ACHN (cell line): ENCODE results near the gene TCEANC2.
A peak's percentile ranks its signal among the peaks of the same experiment; 100 is the strongest.
"Not testable (repeated sequence)": the region's sequence is repeated elsewhere in the genome, so short reads cannot be mapped to it uniquely, and the experiment has no call there.

Experiments used
- DNase-seq: peaks from one replicate; pipeline ENCODE4 v3.0.0-alpha.2; 2015
- in situ Hi-C: cut with HindIII; loops from 2 replicates; pipeline ENCODE4 v1.10.0; 2017; ENCODE audit warnings: low sequenced_read_pairs, low pct_ligation_motif_present, low pct_unique_long_range_greater_than_20kb

TCEANC2 gene

GRCh38 chr1:54019562-54020176 is 33.7 kb upstream of the TCEANC2 start:
- in situ Hi-C loops, DNase-seq: not testable (repeated sequence)

- in situ Hi-C loops, result no loop called here
- no peak for DNase-seq
Measured at GRCh38 chr1:54024358-54024757, 29.1 kb upstream of the TCEANC2 start.

- DNase-seq, result not testable (repeated sequence)
Measured at GRCh38 chr1:54024811-54025210, 28.6 kb upstream of the TCEANC2 start.

GRCh38 chr1:54027848-54028247 is 25.6 kb upstream of the TCEANC2 start:
- in situ Hi-C loops, result no loop called here
- DNase-seq, result no peak

More at GRCh38 chr1:54024811-54025210, 28.6 kb upstream of the TCEANC2 start:
- in situ Hi-C loops, result not testable (repeated sequence)

DNA sequence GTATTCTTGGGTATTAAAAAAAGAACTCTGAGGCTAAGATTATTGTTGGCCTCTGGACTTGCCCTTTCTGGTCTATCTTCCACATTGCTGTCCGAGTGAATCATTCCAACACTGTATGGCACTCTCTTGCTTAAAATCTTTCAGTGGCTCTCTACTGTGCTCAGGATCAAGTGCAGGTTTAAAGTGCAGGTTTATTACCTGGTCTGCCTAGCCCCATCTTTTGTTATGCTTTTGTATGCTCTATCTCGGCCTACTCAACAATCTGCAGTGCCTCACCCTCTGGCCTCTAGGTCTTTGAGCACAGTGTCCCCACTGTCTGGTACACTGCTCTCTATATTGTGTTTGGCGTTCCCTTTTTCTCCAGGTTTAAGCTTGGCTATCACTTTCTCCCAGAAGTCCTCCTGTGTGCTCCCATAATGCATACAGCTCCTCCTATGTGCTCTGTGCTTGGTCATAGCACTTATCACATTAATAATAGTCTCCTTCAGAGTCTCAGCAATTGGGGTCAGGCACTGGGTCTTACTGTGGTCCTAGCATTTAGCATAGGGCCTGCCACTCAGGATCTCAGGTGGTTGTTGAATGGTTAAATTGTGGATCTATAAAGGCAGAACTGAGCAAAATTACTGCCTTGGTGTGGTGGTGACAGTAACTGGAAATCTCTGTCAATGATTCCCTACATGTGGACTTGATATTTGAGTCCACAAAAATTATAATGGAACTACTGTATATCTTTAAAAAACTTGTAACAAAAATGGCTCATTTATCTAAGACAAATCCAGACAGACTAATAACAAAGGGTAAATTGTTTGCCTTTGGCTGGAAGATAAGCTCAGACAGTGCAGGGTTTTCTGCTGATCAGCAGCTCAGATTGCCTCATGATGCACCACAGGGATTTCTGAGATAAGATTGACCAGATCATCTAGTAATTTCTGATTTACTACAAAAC is 24.8 kb upstream of the TCEANC2 start:
- no peak for DNase-seq
- in situ Hi-C loops, result no loop called here

DNA sequence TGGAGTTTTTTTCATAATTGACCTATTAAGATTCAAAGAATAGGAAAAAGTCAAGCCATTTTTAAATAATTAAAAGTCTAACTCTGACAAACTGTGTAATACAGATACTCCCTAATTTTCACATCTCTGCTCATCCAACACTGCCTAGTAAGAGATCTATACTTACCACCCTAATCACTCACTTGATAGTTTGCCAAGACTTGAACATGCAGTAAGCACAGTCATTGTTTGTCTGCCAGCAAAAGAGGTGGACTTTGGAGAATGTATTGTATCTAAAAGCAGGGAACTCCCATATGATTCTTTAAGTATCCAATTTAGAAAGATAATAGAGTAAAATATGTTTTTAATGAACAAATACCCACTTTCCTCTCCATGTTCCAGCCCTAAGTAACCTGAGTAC is 15.9 kb upstream of the TCEANC2 start:
- in situ Hi-C loops, result no loop called here
- no peak for DNase-seq

DNA sequence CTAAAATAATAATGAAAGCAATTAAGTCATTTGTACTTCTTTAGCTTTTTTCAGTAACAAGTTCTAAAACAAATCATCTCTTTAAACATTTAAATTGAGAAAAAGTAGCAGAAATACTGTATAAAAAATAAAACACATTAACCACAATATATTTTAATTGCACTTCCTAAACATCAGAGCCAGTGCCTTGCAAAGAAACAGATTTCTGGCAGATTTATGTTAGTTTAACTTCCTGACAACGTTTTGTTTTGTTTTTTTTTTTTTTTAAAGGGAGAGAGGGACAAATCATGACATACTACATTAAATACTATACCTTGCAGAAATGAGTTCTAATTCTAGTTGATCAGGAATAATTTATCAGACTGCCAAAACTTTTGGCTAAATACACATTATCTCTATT is 11.6 kb upstream of the TCEANC2 start:
- DNase-seq, result no peak

DNA sequence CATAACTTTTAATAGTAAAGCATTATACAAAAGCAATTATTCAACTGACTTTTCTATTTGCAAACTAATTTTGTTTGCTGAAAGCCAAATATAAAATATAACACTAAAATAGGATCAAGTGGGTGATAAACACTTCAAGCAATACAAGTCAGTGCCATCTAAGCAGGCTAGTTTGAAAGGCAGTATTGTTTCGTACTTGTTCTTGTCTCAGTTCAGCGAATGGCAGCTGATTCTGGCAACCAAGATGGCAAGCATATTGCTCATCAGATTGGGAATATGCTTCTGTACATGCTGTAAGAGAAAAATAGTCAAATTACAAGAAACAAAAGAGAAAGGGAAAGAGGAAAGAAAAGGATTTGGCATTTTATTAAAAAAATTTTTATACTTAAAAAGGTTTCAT is 7.9 kb upstream of the TCEANC2 start:
- in situ Hi-C loops, result no loop called here

More for the DNA sequence above, 11.6 kb upstream of the TCEANC2 start:
- in situ Hi-C loops, result no loop called here

GRCh38 chr1:54046671-54047383 is 6.6 kb upstream of the TCEANC2 start:
- no peak for DNase-seq
- in situ Hi-C loops, result no loop called here

More for the DNA sequence above, 7.9 kb upstream of the TCEANC2 start:
- DNase-seq, result no peak

DNA sequence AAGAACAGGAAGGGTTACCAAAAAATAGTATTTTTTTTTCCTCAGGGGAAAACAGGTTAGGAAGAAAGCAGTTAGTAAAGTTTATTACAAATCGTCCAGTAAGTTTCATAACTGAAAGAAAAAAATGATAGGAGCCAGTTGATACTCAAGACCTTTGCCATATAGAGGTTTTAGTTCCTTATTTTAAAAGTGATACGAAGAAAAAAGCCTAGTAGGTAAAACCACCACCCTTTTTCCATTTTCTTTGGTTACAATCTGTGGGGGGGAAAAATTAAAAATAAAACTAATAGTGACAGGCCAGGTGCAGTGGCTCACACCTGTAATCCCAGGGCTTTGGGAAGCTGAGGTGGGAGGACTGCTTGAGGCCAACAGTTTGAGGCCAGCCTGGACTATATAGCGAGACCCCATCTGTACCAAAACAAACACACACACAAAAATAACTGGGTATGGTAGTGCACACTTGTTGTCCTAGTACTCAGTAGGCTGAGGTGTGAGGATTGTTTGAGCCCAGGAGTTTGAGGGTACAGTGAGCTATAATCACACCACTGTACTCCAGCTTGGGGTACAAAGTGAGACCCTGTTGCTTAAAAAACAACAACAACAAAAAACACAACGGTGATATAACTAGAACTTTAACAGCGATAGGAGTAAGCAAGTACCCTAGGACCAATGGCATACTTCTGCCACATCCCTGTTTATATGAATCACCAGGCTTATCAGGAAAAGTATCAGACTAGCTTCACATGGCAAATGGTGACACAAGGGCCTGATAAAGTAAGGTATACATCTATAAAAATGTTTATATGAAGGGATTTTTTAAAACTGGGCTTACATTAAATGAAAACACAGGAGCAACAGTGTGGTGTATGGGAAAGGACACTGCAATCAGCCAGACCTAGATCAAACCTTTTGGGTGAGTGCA is 5.8 kb upstream of the TCEANC2 start:
- DNase-seq, result no peak
- in situ Hi-C loops, result no loop called here

DNA sequence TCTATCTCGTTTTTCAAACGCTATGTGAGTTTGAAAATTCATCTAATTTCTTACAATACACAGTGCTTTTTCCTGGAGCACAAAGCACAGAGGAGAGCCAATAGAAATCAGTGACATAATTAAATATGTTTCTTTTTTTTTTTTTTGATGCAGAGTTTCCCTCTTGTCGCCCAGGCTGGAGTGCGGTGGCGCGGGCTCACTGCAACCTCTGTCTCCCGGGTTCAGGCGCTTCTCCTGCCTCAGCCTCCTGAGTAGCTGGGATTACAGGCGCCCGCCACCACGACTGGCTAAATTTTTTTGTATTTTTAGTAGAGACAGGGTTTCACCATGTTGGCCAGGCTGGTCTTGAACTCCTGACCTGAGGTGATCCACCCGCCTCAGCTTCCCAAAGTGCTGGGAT is 3.0 kb upstream of the TCEANC2 start:
- in situ Hi-C loops, result not testable (repeated sequence)

GRCh38 chr1:54051933-54052430 is 1.4 kb upstream of the TCEANC2 start:
- peak; percentile 5 for DNase-seq
- in situ Hi-C loops, result no loop called here

More for the DNA sequence above, 3.0 kb upstream of the TCEANC2 start:
- not testable (repeated sequence) for DNase-seq

GRCh38 chr1:54052431-54052933 is 926 bp upstream of the TCEANC2 start:
- in situ Hi-C loops, result no loop called here
- DNase-seq, result peak; percentile 50

- DNase-seq, result no peak
- in situ Hi-C loops, result no loop called here
Measured at GRCh38 chr1:54053745-54054437, 483 bp downstream of the TCEANC2 start.

DNA sequence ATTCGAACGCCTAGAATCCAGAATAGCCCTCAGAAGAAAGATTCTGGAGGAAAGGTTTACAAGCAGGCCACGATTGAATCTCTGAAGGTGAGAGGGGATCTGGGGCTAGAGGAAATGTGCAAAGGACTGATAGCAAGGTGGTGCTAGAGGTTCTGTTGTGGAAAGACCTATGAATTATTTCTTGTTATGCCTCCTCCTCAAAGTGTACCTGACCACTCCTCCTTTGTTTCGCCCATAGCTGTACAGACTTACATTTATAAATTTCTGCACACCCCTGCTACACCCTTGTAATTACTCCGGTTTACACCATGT is 986 bp downstream of the TCEANC2 start:
- in situ Hi-C loops, result no loop called here

DNA sequence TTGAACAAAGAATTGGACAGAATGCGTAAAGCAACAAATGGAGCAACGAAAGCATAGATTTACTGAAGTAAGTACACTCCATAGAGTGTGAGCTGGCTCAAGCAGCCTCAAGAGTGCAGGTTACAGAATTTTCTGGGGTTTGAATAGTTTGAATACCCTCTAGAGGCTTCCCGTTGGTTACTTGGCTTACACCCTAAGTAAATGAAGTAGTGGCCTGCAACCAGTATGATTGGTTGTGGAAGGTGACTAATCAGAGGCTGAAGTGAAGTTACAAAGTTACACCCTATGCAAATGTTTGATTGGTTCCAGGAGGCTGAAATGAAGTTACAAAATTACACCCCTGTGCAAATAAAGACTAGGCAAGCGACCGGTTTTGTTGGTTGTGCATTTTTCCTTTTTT is 10.9 kb downstream of the TCEANC2 start:
- in situ Hi-C loops, result no loop called here
- DNase-seq, result no peak

More for the DNA sequence above, 986 bp downstream of the TCEANC2 start:
- DNase-seq, result no peak

GRCh38 chr1:54069791-54070170 is 16.4 kb downstream of the TCEANC2 start:
- in situ Hi-C loops, result no loop called here
- no peak for DNase-seq
